Cardiac fibroblast (primary cell): ENCODE results near the gene IFNGR1.

Experiments used
- DNase-seq, 2 donors: peaks; one replicate each; pipeline versions ENCODE4 v3.0.0 to v3.0.0-alpha.2; 2010; ENCODE audit warnings: low read depth in 2 of 2
- H3K4me3 ChIP-seq, 2 donors: replicated peaks in 1 of 2; 1 replicate in 1 of 2; 2 replicates in 1 of 2; pipeline ENCODE4 v1.5.1; 2011; ENCODE audit warnings: low read depth in 2 of 2, low read length in 2 of 2, mild to moderate bottlenecking in 2 of 2, moderate library complexity in 1 of 2
- CTCF ChIP-seq: IDR thresholded peaks from one replicate; pipeline ENCODE4 v1.5.1; 2011; ENCODE audit warnings: low read depth, mild to moderate bottlenecking, low read length, inconsistent platforms

Gene IFNGR1

GRCh38 chr6:137248702-137249101, 29.5 kb upstream of the IFNGR1 start:
- no peak for TF ChIP-seq CTCF

GRCh38 chr6:137247724-137248123, 28.5 kb upstream of the IFNGR1 start:
- TF ChIP-seq CTCF: no peak
- no peak overlapping the region for H3K4me3 ChIP-seq
- no peak for DNase-seq

More at GRCh38 chr6:137248702-137249101, 29.5 kb upstream of the IFNGR1 start:
- DNase-seq: no peak
- no peak overlapping the region for H3K4me3 ChIP-seq

GRCh38 chr6:137246791-137247202, 27.6 kb upstream of the IFNGR1 start:
- no peak for TF ChIP-seq CTCF
- DNase-seq: no peak
- no peak overlapping the region for H3K4me3 ChIP-seq

GRCh38 chr6:137246164-137246563, 27.0 kb upstream of the IFNGR1 start:
- TF ChIP-seq CTCF: no peak
- no peak for DNase-seq
- no peak overlapping the region for H3K4me3 ChIP-seq

- no peak for TF ChIP-seq CTCF
- no peak overlapping the region for H3K4me3 ChIP-seq
- DNase-seq: peak; percentile 47 to 68
Observed at GRCh38 chr6:137241481-137242038, 22.4 kb upstream of the IFNGR1 start.

GRCh38 chr6:137240168-137240567, 21.0 kb upstream of the IFNGR1 start:
- DNase-seq: peak; percentile 94 to 98
- no peak for TF ChIP-seq CTCF
- no peak overlapping the region for H3K4me3 ChIP-seq
